ENCODE measurements around the gene GRID1.

Gene GRID1

DNA sequence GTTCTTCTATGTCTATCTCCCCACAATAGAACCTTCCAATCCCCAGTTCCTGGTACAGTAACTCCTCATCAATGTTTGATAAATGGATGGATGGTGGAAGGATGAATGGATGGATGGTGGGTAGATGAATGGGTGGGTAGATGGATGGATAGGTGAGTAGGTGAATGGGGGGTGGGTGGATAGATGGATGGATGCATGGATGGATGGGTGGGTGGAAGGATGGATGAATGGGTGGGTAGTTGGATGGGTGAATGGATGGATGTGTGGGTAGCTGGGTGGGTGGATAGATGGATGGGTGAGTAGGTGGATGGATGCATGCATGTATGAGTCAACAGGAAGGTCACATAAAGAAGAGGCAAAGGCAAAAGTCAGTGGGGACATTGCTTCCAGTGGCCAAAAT, 116.8 kb downstream of the GRID1 start:
- Histone ChIP-seq H3K79me2 (ENCODE audit: low read length) (no peaks in the 10 kb centered on the region), H3K9me2 (replicated peaks; ENCODE audit: insufficient read depth, low read length) (no peaks in the 10 kb centered on the region), H3K4me1 (ENCODE audit: low read length) (no peaks in the 10 kb centered on the region), H3K9me3 (replicated peaks; ENCODE audit: insufficient read depth, low read length) (no peaks in the 10 kb centered on the region), H2AFZ (ENCODE audit: low read length) (no peak overlapping the region), H3K36me3 (replicated peaks; ENCODE audit: insufficient read depth, low read length) (no peaks in the 10 kb centered on the region), H3K4me3 (ENCODE audit: low read length) (no peak overlapping the region), H3K9ac (ENCODE audit: low read length) (no peak overlapping the region), H3K27ac (ENCODE audit: low read length) (no peak overlapping the region), H3F3A (ENCODE audit: insufficient read depth, low read length) (no peaks in the 10 kb centered on the region), H3K27me3 (replicated peaks; ENCODE audit: insufficient read depth, low read length) (no peaks in the 10 kb centered on the region), H3K4me2 (ENCODE audit: low read depth, low read length) (no peak overlapping the region), H4K20me1 (ENCODE audit: insufficient read depth, low read length) (no peaks in the 10 kb centered on the region)
- no peak for DNase-seq
- TF ChIP-seq EZH2 (optimal IDR thresholded peaks at IDR 0.05; ENCODE audit: low read depth, low read length) (no peak), EZH2phosphoT487 (IDR thresholded peaks at IDR 0.05; ENCODE audit: low read length) (no peak)
- TF ChIP-seq, protein P1, sequence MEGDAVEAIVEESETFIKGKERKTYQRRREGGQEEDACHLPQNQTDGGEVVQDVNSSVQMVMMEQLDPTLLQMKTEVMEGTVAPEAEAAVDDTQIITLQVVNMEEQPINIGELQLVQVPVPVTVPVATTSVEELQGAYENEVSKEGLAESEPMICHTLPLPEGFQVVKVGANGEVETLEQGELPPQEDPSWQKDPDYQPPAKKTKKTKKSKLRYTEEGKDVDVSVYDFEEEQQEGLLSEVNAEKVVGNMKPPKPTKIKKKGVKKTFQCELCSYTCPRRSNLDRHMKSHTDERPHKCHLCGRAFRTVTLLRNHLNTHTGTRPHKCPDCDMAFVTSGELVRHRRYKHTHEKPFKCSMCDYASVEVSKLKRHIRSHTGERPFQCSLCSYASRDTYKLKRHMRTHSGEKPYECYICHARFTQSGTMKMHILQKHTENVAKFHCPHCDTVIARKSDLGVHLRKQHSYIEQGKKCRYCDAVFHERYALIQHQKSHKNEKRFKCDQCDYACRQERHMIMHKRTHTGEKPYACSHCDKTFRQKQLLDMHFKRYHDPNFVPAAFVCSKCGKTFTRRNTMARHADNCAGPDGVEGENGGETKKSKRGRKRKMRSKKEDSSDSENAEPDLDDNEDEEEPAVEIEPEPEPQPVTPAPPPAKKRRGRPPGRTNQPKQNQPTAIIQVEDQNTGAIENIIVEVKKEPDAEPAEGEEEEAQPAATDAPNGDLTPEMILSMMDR (IDR thresholded peaks at IDR 0.05; ENCODE audit: low read length) = no peak

DNA sequence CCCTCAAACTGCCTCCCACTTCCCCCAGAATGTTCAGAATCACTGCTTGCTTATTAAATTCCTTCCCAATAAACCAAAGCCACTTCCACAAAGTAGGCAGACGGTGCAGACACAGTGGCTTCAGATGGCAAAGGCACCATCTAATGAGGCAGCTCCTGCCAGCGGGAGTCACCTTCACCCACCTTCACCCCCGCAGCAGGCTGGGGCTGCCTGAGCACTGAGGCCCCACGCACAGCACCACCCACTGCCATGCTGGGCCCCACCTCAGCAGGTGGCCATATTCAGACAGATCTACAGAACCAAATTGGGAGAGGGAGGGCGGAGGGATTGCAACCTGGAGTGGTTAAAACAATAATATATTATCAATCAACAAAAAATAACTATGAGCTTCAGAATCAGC, 118.5 kb downstream of the GRID1 start:
- Histone ChIP-seq H3K36me3 (replicated peaks; ENCODE audit: insufficient read depth, low read length) (no peaks in the 10 kb centered on the region), H3F3A (ENCODE audit: insufficient read depth, low read length) (no peaks in the 10 kb centered on the region), H3K79me2 (ENCODE audit: low read length) (no peaks in the 10 kb centered on the region), H2AFZ (ENCODE audit: low read length) (no peak overlapping the region), H3K9ac (ENCODE audit: low read length) (no peak overlapping the region), H3K9me3 (replicated peaks; ENCODE audit: insufficient read depth, low read length) (no peaks in the 10 kb centered on the region), H4K20me1 (ENCODE audit: insufficient read depth, low read length) (no peaks in the 10 kb centered on the region), H3K4me2 (ENCODE audit: low read depth, low read length) (no peak overlapping the region), H3K27me3 (replicated peaks; ENCODE audit: insufficient read depth, low read length) (no peaks in the 10 kb centered on the region), H3K4me3 (ENCODE audit: low read length) (no peak overlapping the region), H3K9me2 (replicated peaks; ENCODE audit: insufficient read depth, low read length) (no peaks in the 10 kb centered on the region), H3K4me1 (ENCODE audit: low read length) (no peaks in the 10 kb centered on the region), H3K27ac (ENCODE audit: low read length) (no peak overlapping the region)
- no peak for DNase-seq
- TF ChIP-seq EZH2phosphoT487 (IDR thresholded peaks at IDR 0.05; ENCODE audit: low read length) = no peak
- no peak for TF ChIP-seq EZH2 (optimal IDR thresholded peaks at IDR 0.05; ENCODE audit: low read depth, low read length)
- TF ChIP-seq, protein P1 (IDR thresholded peaks at IDR 0.05; ENCODE audit: low read length) = no peak

DNA sequence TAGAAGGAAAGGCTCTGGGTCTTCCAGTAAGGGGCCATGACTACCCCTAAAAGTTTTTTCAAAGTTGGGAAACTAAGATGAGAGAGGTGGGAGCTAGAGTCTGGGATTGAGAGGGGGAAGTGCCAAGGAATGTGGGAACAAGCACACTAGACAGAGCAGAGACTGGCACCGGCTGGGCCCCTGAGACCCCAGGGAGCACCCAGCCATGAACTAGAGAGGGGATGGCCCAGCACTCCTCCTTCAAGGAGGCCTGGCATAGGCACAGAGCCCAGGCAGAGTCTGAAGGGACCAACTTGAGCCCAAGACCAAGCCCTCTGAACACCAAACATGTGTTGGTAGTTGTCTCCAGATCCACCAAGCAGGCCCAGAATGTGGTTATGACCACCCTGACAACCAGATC, 119.0 kb downstream of the GRID1 start:
- Histone ChIP-seq H3K4me1 (ENCODE audit: low read length) (no peaks in the 10 kb centered on the region), H3K9me2 (replicated peaks; ENCODE audit: insufficient read depth, low read length) (no peaks in the 10 kb centered on the region), H4K20me1 (ENCODE audit: insufficient read depth, low read length) (no peaks in the 10 kb centered on the region), H3K79me2 (ENCODE audit: low read length) (no peaks in the 10 kb centered on the region), H3K4me2 (ENCODE audit: low read depth, low read length) (no peak overlapping the region), H3K27ac (ENCODE audit: low read length) (no peak overlapping the region), H2AFZ (ENCODE audit: low read length) (no peak overlapping the region), H3K4me3 (ENCODE audit: low read length) (no peak overlapping the region), H3F3A (ENCODE audit: insufficient read depth, low read length) (no peaks in the 10 kb centered on the region), H3K36me3 (replicated peaks; ENCODE audit: insufficient read depth, low read length) (no peaks in the 10 kb centered on the region), H3K9me3 (replicated peaks; ENCODE audit: insufficient read depth, low read length) (no peaks in the 10 kb centered on the region), H3K9ac (ENCODE audit: low read length) (no peak overlapping the region), H3K27me3 (replicated peaks; ENCODE audit: insufficient read depth, low read length) (no peaks in the 10 kb centered on the region)
- TF ChIP-seq EZH2 (optimal IDR thresholded peaks at IDR 0.05; ENCODE audit: low read depth, low read length) (no peak), EZH2phosphoT487 (IDR thresholded peaks at IDR 0.05; ENCODE audit: low read length) (no peak)
- TF ChIP-seq, protein P1 (IDR thresholded peaks at IDR 0.05; ENCODE audit: low read length) = no peak
- no peak for DNase-seq
